ENCODE data around the gene MYCN.

MYCN gene

DNA sequence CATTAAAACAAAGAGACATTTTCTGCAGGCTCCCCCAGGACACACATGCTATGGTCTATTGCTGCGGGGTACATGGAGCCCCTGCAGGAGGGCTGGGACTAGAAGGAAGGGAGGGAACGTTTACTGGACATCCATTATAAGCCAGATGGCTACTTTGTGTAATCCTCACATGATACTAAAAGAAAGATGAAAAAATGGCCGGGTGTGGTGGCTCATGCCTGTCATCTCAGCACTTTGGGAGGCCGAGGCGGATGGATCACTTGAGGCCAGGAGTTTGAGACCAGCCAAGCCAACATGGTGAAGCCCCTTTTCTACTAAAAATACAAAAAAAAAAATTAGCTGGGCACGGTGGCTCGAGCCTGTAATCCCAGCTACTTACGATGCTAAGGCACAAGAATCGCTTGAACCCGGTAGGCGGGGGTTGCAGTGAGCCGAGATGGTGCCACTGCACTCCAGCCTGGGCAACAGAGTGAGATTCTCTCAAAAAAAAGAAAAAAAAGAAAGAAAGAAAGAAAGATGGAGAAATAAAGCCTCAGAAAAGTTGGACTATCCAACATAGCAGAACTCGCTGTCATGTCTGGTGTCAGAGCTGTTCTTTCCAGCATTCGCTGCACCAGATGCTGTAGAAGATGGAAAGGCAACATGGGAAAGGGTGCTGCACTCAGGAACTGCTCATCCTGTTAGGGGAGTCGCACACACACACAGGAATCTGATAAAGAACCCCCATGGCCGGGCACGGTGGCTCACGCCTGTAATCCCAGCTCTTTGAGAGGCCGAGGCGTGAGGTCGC, 7.8 kb upstream of the MYCN start:
- no peak for DNase-seq

DNA sequence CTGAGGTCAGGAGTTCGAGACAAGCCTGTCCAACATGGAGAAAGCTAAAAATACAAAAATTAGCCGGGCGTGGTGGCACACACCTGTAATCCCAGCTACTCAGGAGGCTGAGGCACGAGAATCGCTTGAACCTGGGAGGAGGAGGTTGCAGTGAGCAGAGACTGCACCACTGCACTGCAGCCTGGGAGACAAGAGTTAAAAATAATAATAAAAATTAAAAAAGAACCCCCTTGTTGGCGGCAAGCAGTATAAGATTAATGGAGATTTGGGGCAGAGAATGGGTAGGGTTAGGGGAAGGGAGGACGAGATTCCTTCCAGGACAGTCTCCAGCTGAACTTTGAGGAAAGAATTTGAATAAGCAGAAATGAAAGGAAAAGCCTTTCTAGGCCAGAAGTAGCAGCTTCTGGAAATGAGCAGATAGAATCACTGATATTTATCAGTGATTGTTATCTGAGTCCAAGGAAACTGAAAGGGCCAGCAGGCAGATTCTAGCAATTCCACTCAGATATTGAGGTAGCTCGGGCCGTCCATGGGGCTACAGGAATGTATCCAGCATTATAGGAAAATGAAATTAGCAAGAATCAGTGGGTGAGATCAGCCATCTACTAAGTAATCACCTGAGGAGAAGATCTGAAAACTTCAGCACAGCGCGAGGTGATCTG, 7.0 kb upstream of the MYCN start:
- DNase-seq = no peak

DNA sequence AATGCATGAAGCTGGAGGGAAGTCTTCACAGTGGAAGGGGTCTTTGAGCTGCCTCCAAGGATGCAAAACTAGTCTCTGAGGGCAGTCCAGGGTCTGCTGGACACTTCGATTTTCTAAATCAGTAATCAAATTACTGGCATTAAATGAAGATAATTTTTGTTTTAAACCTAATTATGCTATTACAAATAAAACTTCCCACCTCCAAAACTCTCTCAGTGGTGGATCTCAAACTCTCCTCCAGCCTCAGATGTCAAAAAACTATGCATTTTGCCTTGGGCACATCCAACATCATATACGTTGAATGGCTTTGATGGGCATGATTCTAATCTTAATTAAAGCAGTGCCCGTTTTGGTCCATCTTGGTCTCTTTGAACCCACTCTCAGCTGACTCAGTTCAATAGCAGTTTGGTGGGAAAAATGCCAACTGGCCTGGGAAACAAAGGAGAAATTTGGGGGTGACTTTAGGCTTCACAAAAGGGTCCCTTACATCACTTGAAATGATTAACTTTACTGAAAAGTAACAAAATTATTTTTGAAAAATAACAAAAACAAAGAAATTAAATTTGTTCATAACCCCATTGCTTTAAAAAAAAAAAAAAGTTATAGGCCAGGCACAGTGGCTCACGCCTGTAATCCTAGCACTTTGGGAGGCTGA, 5.9 kb upstream of the MYCN start:
- DNase-seq = no peak

DNA sequence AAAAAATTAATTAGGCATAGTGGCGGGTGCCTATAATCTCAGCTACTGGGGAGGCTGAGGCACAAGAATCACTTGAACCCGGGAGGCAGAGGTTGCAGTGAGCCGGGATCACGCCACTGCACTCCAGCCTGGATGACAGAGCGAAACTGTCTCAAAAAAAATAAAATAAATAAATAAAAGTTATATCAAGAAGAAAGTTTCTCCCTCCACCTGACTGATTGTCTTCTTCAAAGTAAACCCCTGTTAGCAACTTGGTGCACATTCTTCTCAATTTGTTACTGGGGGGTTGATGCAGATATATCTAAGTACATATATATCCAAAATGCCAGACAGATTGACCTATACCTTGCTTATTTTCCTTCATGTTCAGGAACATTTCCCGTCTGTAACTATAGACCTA, 5.2 kb upstream of the MYCN start:
- no peak for DNase-seq

DNA sequence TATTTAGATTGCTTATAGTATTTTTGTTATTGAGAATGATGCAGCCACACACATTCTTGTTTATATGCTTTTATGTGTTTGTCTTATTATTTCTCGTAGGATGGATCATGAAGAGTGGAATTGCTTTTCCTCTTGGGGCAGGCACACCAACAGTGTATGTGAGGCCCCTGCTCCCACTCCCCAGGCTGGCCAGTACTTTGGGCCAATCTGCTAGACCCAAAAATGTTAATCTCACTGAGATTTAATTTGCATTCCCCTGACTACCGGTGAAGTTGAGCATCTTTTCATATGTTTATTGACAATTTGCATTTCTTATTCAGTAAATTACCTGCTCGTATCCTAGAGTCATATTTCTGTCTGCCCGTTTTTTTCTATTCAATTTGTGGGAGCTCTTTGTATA, 4.7 kb upstream of the MYCN start:
- no peak for DNase-seq

DNA sequence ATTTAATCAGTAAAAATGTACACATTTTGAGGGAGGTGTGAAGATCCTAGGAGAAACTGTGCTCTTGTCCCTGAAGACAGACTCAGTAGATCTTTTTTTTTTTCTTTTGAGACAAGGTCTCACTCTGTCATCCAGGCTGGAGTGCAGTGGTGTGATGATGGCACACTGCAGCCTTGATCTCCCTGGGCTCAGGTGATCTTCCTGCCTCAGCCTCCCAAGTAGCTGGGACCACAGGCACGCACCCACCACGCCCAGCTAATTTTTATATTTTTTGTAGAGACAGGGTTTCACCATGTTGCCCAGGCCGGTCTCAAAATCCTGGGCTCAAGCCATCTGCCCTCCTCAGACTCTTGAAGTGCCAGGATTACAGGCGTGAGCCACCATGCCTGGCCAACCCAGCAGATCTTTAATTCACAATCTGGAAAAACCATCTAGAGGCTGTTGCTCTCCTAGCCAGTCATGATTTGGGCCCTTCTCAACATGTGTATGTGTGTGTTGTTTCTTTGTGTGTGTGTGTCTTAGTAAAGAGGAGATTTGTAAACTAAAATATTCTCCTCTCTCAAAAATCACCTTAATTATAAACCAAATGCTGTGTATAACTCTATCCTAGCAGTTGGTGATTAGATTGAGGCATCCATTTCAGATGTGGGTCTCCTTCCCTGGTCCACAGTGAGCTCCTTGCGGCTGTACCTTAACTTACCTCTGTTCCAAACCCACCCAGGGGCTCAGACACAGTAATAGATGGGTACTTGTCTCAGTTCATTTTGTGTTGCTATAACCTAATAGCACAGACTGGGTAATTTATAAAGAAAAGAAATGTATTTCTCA, 3.9 kb upstream of the MYCN start:
- DNase-seq = no peak

DNA sequence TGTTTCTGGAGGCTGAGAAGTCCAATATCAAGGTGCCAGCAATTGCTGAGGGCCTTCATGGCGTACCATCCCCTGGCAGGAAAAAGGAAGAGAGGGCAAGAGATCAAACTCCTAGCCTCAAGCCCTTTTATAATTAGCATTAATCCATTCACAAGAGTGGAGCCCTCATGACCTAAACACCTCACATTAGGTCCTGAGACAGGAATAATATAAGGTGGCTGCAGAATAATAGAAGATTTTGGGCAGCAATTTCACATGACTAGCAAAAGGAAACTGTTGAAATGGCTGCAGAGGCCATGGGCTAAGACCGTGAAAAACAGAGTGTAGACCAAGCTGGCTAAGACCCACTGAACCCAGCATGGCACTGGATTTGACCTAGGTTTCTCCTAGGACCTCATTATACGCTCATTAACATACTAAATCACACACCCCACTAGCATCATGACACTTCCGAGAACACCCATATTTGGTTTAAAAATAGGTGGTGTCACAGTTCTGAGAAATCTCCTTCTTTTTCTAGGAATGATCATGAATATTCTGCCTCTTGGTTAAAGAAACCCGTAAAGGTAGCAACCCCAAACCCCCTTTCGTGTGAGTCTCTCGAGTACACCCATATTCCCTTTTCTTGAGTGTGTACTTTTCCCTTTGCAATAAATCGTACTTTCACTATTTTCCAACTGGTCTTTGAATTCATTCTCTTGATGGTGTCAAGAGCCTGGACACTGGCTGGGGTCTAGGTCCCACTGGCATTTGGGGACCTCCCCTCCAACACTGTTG, 3.1 kb upstream of the MYCN start:
- DNase-seq = no peak

DNA sequence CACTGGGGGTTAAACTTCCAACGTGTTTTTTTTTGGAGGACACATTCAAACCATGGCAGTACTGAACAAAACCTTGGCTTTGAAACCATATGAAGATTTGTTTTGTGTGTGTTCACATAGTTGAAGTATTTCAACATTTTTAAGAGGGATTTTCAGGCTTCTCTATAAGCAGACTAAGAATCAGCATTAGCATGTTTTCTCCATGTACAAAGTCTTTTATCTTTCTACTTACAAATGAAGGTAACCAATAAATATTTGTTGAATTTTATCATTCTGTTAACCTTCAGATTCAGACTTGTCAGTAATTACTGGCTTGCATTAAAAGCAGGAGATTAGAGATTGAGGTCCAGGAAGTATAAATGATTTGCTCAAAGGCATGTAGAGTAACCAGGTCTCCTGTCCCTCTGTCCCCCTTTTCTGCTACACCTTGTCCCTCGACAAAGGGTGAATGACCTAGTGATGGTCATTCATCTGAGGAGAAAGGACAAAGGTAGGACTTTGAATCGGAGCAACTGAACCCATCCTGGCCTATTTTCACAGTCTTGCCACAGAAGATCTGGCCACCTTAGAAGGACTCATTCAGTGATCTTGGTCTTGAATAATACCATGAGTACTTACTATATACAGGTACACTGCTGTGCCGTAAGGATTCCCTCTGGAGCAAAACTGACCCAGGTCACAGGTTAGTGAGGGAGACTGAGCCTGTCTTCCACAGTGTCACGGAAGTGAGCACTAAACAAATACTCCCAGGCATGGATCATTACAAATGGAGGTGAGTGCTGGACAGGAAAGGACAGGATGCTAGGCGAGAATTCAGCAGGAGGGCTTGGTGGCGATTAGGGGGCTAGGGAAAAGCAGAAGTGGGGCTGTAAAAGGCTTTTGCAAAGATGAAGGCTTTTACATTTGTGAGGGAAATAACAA, 2.2 kb upstream of the MYCN start:
- DNase-seq = no peak

DNA sequence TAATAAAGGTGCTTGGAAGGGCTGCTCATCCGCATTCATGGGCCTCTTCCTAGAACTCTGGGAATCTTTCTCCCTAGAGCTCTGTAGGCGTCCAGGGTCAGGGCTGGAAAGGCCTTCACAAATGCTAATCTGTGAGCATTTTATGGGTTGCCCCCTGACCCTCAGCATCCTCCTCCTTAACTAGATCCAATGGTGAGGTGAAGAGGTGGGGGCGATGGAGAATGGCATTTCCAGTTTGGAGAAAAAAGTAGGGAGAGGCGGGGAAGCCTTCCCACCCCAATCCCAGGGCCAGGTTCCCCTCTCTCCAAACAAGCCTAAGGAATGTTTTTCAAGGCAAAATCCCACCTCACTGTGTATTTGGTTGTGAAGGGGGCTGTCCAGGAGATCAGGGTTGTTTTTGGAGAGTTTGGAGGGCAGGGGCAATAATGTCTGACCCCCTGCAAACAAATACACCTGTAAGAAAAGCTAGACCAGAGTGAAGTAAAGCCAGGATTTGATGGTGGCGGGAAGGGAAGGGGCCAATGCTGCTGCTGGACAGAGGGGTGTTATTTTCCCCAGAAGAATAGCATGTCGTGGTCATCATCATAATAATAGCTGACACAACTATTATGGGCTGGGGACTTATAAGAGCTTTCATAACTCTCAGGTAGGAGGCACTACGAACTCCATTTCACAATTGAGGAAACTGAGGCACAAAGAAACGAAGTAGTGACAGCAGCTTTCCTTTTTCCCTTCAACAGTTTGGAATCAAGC, 1.4 kb upstream of the MYCN start:
- no peak for DNase-seq

DNA sequence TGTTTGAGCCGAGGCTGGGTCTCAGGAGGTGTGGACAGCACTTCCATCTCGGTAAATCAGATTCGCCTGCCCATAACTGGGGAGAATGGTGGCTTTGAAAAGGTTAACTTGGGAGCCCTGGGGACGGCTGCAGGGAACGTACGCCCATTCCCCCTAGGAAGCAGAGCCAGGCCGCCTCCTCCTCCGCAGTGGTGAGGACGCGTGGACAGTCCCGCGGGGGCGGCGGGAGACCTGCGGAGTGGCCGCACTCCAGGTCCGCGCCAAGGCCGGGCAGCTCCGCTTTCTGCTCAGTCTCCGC, 845 bp upstream of the MYCN start:
- no peak for DNase-seq

DNA sequence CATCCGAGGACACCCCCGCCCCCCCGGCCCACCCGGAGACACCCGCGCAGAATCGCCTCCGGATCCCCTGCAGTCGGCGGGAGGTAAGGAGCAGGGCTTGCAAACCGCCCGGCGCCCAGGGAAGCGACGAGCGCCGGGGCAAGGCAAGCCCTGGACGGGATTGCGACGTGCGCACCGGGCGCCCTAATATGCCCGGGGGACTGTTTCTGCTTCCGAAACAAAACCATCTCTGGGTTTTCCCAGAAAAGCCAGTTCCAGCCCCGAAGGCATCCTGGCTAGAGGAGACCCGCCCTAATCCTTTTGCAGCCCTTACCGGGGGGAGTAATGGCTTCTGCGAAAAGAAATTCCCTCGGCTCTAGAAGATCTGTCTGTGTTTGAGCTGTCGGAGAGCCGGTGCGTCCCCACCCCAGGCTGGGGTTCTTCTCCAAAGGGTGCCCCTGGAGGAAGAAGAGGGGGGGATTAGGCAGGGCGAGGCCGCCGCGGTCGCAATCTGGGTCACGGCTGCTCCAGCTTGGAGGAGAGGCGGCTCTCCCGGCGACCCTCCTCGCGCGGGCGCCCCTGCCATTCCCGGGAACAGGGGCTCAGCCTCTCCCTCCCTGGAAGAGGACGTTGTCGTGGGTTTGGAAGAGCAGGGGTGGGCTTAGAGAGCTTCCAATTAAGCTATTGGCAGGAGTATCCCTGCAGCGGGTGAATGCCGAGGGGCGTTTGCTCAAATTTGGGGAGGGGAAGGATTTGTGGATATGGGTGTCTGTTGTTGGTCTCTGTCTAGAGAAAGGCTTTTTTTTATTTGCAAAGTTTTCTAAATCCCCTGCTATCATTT, 521 bp downstream of the MYCN start:
- no peak for DNase-seq

DNA sequence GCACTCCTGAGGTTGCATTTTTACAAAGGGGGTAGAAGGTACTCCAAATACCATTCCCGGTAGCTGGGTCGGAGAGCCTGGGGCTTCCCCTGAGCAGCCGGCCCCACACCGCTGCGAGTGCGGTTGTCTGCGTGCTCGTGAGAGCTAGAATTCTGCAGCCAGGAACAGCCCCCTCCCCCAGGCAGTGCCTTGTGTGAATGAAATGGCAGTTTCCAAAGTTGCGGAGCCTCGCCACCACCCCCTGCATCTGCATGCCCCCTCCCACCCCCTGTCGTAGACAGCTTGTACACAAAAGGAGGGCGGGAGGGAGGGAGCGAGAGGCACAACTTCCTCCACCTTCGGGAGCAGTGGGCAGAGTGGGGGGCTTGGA, 1.1 kb downstream of the MYCN start:
- no peak for DNase-seq

DNA sequence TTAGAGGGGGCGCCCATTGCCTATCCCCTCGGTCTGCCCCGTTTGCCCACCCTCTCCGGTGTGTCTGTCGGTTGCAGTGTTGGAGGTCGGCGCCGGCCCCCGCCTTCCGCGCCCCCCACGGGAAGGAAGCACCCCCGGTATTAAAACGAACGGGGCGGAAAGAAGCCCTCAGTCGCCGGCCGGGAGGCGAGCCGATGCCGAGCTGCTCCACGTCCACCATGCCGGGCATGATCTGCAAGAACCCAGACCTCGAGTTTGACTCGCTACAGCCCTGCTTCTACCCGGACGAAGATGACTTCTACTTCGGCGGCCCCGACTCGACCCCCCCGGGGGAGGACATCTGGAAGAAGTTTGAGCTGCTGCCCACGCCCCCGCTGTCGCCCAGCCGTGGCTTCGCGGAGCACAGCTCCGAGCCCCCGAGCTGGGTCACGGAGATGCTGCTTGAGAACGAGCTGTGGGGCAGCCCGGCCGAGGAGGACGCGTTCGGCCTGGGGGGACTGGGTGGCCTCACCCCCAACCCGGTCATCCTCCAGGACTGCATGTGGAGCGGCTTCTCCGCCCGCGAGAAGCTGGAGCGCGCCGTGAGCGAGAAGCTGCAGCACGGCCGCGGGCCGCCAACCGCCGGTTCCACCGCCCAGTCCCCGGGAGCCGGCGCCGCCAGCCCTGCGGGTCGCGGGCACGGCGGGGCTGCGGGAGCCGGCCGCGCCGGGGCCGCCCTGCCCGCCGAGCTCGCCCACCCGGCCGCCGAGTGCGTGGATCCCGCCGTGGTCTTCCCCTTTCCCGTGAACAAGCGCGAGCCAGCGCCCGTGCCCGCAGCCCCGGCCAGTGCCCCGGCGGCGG, 1.7 kb downstream of the MYCN start:
- no peak for DNase-seq

DNA sequence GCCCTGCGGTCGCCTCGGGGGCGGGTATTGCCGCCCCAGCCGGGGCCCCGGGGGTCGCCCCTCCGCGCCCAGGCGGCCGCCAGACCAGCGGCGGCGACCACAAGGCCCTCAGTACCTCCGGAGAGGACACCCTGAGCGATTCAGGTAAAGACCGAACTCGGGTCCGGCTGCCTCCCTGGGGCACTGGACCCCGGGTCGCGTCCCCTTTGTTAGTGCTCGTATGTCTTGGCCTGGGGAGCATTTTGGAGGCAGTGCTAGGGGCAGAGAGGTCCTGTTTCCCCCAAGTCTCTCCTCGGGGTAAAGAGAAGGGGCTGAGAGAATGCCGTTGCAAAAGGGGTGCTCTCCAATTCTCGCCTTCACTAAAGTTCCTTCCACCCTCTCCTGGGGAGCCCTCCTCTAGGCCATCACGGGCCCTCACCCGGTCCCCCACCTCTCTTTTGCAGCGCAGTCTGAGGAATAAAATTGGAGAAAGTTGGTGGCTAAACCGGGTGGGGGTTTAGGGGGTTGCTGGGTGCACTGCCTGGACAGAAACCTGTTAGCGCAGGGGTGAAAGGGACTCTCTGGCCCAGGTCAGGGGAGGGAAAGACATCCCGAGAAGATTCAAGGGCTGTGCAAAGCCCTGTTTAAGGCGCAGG, 2.5 kb downstream of the MYCN start:
- no peak for DNase-seq

DNA sequence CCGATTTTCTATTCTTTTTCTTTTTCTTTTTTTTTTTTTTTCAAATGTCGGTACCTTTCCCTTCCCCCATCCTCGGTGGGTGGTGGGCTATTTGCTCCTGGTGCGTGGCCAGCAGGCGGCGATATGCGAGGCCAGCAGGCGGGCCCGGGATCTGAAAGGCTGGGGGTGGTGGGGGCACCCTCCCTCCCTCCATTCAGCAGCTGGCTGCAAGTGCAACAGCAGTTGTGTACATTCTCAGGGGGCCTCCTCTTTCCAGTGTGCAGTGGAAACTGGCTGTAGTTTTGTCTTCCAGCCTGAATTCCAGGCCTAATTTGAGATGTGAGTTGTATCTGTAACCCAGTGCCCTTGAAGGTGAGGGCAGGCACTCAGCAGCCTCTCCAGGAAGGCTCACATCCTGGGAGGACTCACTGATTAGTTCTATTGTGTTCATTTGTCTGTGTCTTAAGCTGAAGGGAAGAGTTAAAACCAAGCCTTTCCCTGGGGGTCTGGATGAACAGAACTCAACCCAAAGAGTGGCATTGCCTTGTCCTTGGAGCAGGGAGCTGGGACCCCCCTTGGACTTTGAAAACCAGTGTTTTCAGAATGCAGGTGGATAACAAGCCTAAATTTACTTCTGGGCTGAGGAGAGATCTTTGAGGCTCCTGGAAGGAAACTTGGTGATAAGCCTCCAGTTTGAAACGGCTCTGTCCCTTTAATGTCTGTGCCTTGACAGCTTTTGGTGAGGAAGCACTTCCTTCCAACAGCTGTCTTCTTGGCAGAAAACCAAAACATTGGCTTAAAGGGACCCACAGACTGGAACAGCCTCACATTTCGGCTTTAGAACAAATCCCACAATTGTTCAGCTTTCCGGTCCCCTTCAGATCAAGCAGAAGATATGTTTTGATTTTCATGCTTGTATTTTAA, 3.3 kb downstream of the MYCN start:
- DNase-seq = peak; percentile 15 to 36

DNA sequence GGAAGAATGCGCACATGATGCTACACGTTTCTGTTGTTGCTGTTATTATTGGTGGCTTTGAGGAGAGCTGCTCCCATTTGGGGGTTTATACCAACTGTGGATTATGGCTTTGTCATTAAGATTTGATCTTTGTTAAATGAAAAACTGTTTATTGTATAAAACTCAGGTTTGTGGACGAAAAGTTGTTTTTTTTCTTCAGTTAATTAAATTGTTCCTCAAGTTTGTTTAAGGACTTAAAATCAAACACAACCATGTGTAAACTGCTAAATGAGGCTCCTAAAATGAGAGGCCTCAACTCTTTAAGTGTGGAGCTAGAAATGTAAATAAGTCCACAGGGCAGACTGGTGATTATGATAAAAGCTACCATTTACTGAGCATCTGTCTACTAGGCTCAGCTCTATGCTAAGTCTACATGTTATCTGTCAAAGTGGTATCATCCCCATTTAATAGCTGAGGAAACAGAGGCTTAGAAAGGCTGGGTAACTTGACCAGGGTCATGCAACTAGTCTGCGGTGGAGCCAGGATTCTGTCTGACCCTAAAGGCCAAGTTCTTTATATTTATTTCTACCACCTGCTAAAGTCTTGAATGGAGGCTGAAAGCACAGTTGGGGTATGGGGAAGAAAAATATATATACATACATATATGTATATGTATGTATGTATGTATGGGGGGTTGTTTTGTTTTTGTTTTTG, 4.1 kb downstream of the MYCN start:
- no peak for DNase-seq
